Adrenal gland (tissue), 5 donors: ENCODE data around the gene NSMCE1.

Experiments used
- POLR2A ChIP-seq, 2 donors: fragments of 450-650 bp; IDR thresholded peaks; one replicate each; pipeline ENCODE4 v1.6.1; 2017; ENCODE audit warnings: antibody characterized with exemption in 2 of 2, mild to moderate bottlenecking in 2 of 2, moderate library complexity in 1 of 2
- TF ChIP-seq, protein P1 (sequence below), 6 experiments: fragments of 450-650 bp in 4 of 6; fragments of 200-600 bp in 2 of 6; sonication (generic) in 1 of 6; IDR thresholded peaks; 1 replicate in 5 of 6; 2 replicates in 1 of 6; pipeline versions ENCODE4 v1.5.1 to v1.8.0; 2016 to 2021; ENCODE audit warnings: antibody characterized with exemption in 6 of 6, mild to moderate bottlenecking in 2 of 6, moderate library complexity in 1 of 6
- donor health status: DM: no; HTN: no; CAD: no.

DNA sequence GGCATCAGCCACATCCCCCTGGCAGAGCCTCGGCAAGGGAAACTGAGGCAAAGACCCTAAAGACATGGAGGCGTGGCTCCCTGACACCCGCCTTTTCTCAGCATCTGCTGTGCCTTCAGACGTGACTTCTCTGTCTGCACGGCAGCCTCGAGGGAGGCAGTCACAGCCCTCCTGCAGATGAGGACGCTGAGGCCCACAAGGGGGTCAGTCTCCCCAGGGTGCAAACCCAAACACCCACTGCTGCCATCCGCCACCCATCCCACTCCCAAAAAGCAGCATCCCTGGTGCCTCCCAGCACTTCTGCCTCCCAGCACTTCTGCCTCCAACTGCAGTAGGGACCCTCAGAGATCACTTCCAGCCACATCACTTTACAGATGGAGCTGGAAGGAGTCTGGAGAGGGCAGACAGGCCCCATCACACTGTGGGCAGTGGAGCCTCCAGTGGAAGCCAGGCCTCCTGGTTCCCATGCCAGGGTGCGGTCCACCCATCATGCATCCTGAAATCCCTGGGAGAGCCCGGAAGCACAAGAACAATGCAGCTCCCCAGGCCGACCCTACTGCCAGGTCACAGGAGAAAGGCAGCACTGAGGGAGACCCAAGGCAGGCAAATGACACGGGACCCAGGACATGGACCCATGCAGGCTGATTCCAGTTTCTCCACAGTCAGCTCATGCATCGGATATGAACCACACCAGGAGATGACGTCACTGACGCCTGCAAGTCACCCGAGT is 41.4 kb downstream of the NSMCE1 start:
- TF ChIP-seq, protein P1, sequence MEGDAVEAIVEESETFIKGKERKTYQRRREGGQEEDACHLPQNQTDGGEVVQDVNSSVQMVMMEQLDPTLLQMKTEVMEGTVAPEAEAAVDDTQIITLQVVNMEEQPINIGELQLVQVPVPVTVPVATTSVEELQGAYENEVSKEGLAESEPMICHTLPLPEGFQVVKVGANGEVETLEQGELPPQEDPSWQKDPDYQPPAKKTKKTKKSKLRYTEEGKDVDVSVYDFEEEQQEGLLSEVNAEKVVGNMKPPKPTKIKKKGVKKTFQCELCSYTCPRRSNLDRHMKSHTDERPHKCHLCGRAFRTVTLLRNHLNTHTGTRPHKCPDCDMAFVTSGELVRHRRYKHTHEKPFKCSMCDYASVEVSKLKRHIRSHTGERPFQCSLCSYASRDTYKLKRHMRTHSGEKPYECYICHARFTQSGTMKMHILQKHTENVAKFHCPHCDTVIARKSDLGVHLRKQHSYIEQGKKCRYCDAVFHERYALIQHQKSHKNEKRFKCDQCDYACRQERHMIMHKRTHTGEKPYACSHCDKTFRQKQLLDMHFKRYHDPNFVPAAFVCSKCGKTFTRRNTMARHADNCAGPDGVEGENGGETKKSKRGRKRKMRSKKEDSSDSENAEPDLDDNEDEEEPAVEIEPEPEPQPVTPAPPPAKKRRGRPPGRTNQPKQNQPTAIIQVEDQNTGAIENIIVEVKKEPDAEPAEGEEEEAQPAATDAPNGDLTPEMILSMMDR (IDR thresholded peaks at IDR 0.05): no peak
- no peak for TF ChIP-seq POLR2A (IDR thresholded peaks at IDR 0.05)
